ENCODE data around the gene TFDP1. TPM values are rescaled to one million over a fixed set of nuclear protein-coding genes. Genes with fewer than 3 reads are reported as not detected.

The TFDP1 gene
- total and polyA plus RNA-seq, 12 donors, result 16.4 to 51.4 (median 37.5) TPM

- DNase-seq, result no peak
- Histone ChIP-seq H3K4me1 (peaks cover 0 to 7% (median 0%) of the 10 kb centered on the region in 9 donors), H3K27ac (no peak overlapping the region), H3K4me3 (no peak overlapping the region), H3K9me3 (no peaks in the 10 kb centered on the region), H3K36me3 (no peaks in the 10 kb centered on the region), H3K27me3 (peaks cover 0 to 13% (median 0%) of the 10 kb centered on the region in 7 donors)
- intact Hi-C loops (cut with DNase I), result loop anchor here in 5 of 10 donors (5.0 to 10.0 kb wide), 2 partner anchors 50 to 107 kb away; no protein-coding TSS in a partner anchor
- WGBS, 2 donors, result 80 to 88% methylated on average over 17 of the region's 17 CpGs
- peak in 1 of 8 donors; percentile 11 for ATAC-seq
- TF ChIP-seq CTCF (IDR thresholded peaks at IDR 0.05), result no peak
These were observed 20.1 kb upstream of the TFDP1 start for GRCh38 chr13:113564331-113565023.

- 82 to 87% methylated on average over 25 to 26 of the region's 26 CpGs for WGBS, 2 donors
- no peak for DNase-seq
These were observed 18.9 kb upstream of the TFDP1 start for GRCh38 chr13:113565526-113566226.

GRCh38 chr13:113566227-113566561 lies 18.4 kb upstream of the TFDP1 start:
- WGBS, 2 donors, result 89 to 90% methylated on average over 17 of the region's 17 CpGs
- no peaks in the 10 kb centered on the region for H3K36me3 ChIP-seq
- no peak for TF ChIP-seq CTCF (IDR thresholded peaks at IDR 0.05)
- no peak overlapping the region for H3K27ac ChIP-seq
- DNase-seq (no peak), ATAC-seq (peak in 1 of 8 donors; percentile 12)
- intact Hi-C loops (cut with DNase I), result loop anchor here in 1 of 10 donors (10.0 kb wide), 1 partner anchor 51 kb away; no protein-coding TSS in a partner anchor
- H3K27me3 ChIP-seq, result peaks cover 0 to 14% (median 0%) of the 10 kb centered on the region in 7 donors
- H3K9me3 ChIP-seq, result no peaks in the 10 kb centered on the region
- H3K4me3 ChIP-seq, result no peak overlapping the region
- peaks cover 0 to 7% (median 0%) of the 10 kb centered on the region in 9 donors for H3K4me1 ChIP-seq

More at GRCh38 chr13:113565526-113566226, 18.9 kb upstream of the TFDP1 start:
- H3K36me3 ChIP-seq, result no peaks in the 10 kb centered on the region
- H3K4me3 ChIP-seq, result no peak overlapping the region
- H3K27me3 ChIP-seq, result peaks cover 0 to 14% (median 0%) of the 10 kb centered on the region in 7 donors
- intact Hi-C loops (cut with DNase I), result loop anchor here in 1 of 10 donors (10.0 kb wide), 1 partner anchor 51 kb away; no protein-coding TSS in a partner anchor
- peaks cover 0 to 7% (median 0%) of the 10 kb centered on the region in 9 donors for H3K4me1 ChIP-seq
- no peak for TF ChIP-seq CTCF (IDR thresholded peaks at IDR 0.05)
- H3K27ac ChIP-seq, result no peak overlapping the region
- ATAC-seq, result no peak
- no peaks in the 10 kb centered on the region for H3K9me3 ChIP-seq

DNA sequence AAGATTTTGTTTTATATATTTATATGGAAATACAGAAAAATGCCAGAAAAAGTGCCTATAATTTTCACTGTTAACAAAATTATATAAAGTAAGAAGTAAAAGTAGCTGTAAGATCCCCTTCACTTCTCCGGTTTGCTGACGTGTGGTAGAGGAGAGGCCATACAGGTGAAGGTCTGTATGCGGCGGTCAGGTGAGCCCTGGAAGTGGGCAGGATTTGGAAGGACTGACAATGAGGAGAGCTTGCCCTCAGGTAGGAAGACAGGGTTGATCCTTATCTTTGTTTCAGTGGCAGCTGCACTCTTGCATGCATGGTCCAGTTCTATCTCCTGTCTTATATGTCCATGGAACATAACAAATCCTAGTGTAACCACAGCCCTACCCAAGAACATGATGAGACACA lies 16.9 kb upstream of the TFDP1 start:
- DNase-seq (no peak), ATAC-seq (no peak)
- intact Hi-C loops (cut with DNase I), result loop anchor here in 1 of 10 donors (10.0 kb wide), 1 partner anchor 53 kb away; no protein-coding TSS in a partner anchor
- H3K4me3 ChIP-seq, result no peak overlapping the region
- peaks cover 0 to 14% (median 0%) of the 10 kb centered on the region in 7 donors for H3K27me3 ChIP-seq
- WGBS, 2 donors, result 89 to 94% methylated on average over 4 of the region's 4 CpGs
- peaks cover 0 to 15% (median 0%) of the 10 kb centered on the region in 11 donors for H3K9me3 ChIP-seq
- no peak overlapping the region for H3K27ac ChIP-seq
- H3K36me3 ChIP-seq, result no peaks in the 10 kb centered on the region
- H3K4me1 ChIP-seq, result peaks cover 0 to under 1% (median 0%) of the 10 kb centered on the region in 9 donors
- no peak for TF ChIP-seq CTCF (IDR thresholded peaks at IDR 0.05)

Data from heart right ventricle (tissue), 16 donors.